Measurements from ENCODE around the gene PGC. TPM values are rescaled to one million over a fixed set of nuclear protein-coding genes. Genes with fewer than 3 reads are reported as not detected.

PGC gene
- total RNA-seq, 1 experiment from 2014 or later = 0.63 TPM

DNA sequence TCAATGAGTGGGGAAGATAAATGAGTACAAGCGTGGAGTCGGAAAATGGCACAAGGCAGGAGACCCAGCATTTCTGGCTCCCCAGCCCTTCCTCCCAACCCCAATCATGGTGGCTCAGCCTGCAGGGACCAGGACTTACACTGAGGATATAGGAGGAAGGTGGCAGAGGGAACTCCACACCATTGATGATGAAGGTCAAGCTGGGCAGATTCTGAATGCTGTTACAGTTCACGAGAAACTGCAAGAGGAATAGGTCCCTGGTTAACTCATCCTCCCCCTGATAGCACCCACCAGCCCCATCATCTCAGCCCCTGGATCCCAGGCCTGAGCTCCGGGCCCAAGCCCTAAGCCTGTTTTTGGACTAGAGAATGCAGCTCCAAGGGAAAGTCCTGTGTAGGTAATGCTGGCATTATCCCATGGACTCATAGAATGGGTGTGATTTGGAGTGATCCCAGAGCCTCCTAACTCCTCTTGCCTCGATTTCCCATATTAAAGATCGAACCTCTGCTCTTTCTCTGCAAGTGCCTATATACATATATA is 9.5 kb downstream of the PGC start (continued):
- TF ChIP-seq, protein P1, sequence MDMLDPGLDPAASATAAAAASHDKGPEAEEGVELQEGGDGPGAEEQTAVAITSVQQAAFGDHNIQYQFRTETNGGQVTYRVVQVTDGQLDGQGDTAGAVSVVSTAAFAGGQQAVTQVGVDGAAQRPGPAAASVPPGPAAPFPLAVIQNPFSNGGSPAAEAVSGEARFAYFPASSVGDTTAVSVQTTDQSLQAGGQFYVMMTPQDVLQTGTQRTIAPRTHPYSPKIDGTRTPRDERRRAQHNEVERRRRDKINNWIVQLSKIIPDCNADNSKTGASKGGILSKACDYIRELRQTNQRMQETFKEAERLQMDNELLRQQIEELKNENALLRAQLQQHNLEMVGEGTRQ (CRISPR knock-in tag; IDR thresholded peaks at IDR 0.05) = no peak
- TF ChIP-seq ETV6 (CRISPR knock-in tag; IDR thresholded peaks at IDR 0.05) = no peak

DNA sequence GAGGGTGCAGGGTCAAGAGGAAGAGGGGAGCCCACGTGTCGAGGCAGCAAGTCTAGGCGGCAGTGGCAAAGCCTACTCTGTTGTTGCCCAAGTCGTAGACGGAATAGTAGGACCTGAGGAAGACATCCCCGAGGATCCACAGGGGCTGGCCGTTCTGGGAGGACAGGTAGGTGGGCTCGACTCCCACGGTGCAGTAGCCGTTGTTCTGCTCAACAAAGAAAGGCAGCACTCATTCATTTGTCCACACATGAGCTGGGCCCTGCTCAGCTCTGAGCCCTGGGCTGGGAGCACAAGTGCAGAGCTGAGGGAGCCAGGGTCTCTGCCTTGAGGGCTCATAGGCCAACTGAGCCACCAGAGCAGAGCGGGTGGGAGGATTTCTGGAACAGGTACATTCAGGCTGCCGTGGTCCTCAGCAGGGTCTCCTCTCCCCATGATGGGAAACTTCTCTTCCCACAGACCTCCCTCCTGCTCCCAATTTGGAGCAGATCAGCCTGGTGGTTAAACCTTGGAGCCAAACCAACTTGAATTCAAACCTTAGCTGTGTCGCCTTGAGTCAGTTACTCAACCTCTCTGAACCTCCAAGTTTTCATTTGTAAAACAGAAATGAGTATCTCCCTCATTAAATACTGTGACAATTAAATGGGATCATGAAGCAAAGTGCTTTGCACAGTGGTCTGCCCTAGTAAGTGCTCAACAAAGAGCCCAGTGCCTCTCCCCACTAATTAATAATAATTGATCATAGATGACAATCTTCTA is 10.2 kb downstream of the PGC start:
- Mint-ChIP-seq H3K36me3 (no peaks in the 10 kb centered on the region), H3K27me3 (ENCODE audit: low read depth) (peaks cover 14% of the 10 kb centered on the region), H3K4me1 (peaks cover 24% of the 10 kb centered on the region), H3K9me3 (no peaks in the 10 kb centered on the region), H3K4me3 (no peak overlapping the region), H3K27ac (no peak overlapping the region)
- ChIA-PET CTCF (interaction anchor here (0.6 to 4.6 kb wide), 6 partner anchors 28 to 545 kb away, joined by 3 to 37 read pairs (median 4); partner anchors contain the start of gene TOMM6), POLR2A (interaction anchor here (0.6 kb wide), 1 partner anchor 184 kb away, joined by 4 read pairs; no protein-coding TSS in a partner anchor)
- DNase-seq (ENCODE audit: low spot score) = no peak
- no peak for ATAC-seq
- TF ChIP-seq, protein P2, sequence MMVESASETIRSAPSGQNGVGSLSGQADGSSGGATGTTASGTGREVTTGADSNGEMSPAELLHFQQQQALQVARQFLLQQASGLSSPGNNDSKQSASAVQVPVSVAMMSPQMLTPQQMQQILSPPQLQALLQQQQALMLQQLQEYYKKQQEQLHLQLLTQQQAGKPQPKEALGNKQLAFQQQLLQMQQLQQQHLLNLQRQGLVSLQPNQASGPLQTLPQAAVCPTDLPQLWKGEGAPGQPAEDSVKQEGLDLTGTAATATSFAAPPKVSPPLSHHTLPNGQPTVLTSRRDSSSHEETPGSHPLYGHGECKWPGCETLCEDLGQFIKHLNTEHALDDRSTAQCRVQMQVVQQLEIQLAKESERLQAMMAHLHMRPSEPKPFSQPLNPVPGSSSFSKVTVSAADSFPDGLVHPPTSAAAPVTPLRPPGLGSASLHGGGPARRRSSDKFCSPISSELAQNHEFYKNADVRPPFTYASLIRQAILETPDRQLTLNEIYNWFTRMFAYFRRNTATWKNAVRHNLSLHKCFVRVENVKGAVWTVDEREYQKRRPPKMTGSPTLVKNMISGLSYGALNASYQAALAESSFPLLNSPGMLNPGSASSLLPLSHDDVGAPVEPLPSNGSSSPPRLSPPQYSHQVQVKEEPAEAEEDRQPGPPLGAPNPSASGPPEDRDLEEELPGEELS (CRISPR knock-in tag; IDR thresholded peaks at IDR 0.05) = no peak
- TF ChIP-seq ERG (CRISPR knock-in tag; IDR thresholded peaks at IDR 0.05) (no peak), CREM (CRISPR knock-in tag; IDR thresholded peaks at IDR 0.05) (no peak), ZBTB21 (CRISPR knock-in tag; IDR thresholded peaks at IDR 0.05; ENCODE audit: borderline replicate concordance) (no peak), JAZF1 (CRISPR knock-in tag; IDR thresholded peaks at IDR 0.05) (no peak), NR2C2 (CRISPR knock-in tag; IDR thresholded peaks at IDR 0.05) (no peak)
- TF ChIP-seq, protein P3, sequence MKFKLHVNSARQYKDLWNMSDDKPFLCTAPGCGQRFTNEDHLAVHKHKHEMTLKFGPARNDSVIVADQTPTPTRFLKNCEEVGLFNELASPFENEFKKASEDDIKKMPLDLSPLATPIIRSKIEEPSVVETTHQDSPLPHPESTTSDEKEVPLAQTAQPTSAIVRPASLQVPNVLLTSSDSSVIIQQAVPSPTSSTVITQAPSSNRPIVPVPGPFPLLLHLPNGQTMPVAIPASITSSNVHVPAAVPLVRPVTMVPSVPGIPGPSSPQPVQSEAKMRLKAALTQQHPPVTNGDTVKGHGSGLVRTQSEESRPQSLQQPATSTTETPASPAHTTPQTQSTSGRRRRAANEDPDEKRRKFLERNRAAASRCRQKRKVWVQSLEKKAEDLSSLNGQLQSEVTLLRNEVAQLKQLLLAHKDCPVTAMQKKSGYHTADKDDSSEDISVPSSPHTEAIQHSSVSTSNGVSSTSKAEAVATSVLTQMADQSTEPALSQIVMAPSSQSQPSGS (CRISPR knock-in tag; IDR thresholded peaks at IDR 0.05; ENCODE audit: borderline replicate concordance, low read depth) = no peak
- TF ChIP-seq, protein P4, sequence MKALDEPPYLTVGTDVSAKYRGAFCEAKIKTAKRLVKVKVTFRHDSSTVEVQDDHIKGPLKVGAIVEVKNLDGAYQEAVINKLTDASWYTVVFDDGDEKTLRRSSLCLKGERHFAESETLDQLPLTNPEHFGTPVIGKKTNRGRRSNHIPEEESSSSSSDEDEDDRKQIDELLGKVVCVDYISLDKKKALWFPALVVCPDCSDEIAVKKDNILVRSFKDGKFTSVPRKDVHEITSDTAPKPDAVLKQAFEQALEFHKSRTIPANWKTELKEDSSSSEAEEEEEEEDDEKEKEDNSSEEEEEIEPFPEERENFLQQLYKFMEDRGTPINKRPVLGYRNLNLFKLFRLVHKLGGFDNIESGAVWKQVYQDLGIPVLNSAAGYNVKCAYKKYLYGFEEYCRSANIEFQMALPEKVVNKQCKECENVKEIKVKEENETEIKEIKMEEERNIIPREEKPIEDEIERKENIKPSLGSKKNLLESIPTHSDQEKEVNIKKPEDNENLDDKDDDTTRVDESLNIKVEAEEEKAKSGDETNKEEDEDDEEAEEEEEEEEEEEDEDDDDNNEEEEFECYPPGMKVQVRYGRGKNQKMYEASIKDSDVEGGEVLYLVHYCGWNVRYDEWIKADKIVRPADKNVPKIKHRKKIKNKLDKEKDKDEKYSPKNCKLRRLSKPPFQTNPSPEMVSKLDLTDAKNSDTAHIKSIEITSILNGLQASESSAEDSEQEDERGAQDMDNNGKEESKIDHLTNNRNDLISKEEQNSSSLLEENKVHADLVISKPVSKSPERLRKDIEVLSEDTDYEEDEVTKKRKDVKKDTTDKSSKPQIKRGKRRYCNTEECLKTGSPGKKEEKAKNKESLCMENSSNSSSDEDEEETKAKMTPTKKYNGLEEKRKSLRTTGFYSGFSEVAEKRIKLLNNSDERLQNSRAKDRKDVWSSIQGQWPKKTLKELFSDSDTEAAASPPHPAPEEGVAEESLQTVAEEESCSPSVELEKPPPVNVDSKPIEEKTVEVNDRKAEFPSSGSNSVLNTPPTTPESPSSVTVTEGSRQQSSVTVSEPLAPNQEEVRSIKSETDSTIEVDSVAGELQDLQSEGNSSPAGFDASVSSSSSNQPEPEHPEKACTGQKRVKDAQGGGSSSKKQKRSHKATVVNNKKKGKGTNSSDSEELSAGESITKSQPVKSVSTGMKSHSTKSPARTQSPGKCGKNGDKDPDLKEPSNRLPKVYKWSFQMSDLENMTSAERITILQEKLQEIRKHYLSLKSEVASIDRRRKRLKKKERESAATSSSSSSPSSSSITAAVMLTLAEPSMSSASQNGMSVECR (CRISPR knock-in tag; IDR thresholded peaks at IDR 0.05; ENCODE audit: borderline replicate concordance) = no peak

- H3K4me3 Mint-ChIP-seq = peak overlapping the region; percentile 67
- DNase-seq (ENCODE audit: low spot score) = no peak
- POLR2A ChIA-PET = no interaction called here
- TF ChIP-seq TEAD1 (CRISPR knock-in tag; IDR thresholded peaks at IDR 0.05) = no peak
- TF ChIP-seq NR1H2 (CRISPR knock-in tag; IDR thresholded peaks at IDR 0.05) = no peak
- no peak for TF ChIP-seq ZNF416 (CRISPR knock-in tag; IDR thresholded peaks at IDR 0.05)
- no peak for TF ChIP-seq EMX1 (CRISPR knock-in tag; IDR thresholded peaks at IDR 0.05)
- TF ChIP-seq AFF4 (CRISPR knock-in tag; IDR thresholded peaks at IDR 0.05; ENCODE audit: borderline replicate concordance) = no peak
Measured at GRCh38 chr6:41736186-41736733, 10.9 kb downstream of the PGC start.

More at GRCh38 chr6:41736186-41736733, 10.9 kb downstream of the PGC start:
- CTCF ChIA-PET = interaction anchor here (0.6 to 4.6 kb wide), 9 partner anchors 13 to 137 kb away, joined by 3 to 37 read pairs (median 4); partner anchors contain the start of genes FRS3 and TOMM6
- Mint-ChIP-seq H3K4me1 (peaks cover 26% of the 10 kb centered on the region), H3K9me3 (no peaks in the 10 kb centered on the region), H3K27ac (no peak overlapping the region), H3K27me3 (ENCODE audit: low read depth) (peaks cover 18% of the 10 kb centered on the region), H3K36me3 (no peaks in the 10 kb centered on the region)
- no peak for ATAC-seq
